ENCODE measurements around the gene MARK3. TPM values are rescaled to one million over a fixed set of nuclear protein-coding genes. Genes with fewer than 3 reads are reported as not detected.

The MARK3 gene
- total RNA-seq, 2 experiments from 2014 or later: 76.8 to 86.7 TPM

GRCh38 chr14:103386713-103387329, 1.6 kb downstream of the MARK3 start:
- H3K9me3 Mint-ChIP-seq (ENCODE audit: insufficient read depth): no peaks in the 10 kb centered on the region
- ATAC-seq (no peak), DNase-seq (no peak)
- ChIA-PET POLR2A (interaction anchor here (0.6 to 1.2 kb wide), 3 partner anchors 51 to 87 kb away, joined by 3 read pairs; partner anchors contain the start of gene EIF5), CTCF (interaction anchor here (1.0 kb wide), 1 partner anchor 13 kb away, joined by 3 read pairs; no protein-coding TSS in a partner anchor)
- H3K4me1 Mint-ChIP-seq (ENCODE audit: low read depth): peaks cover 41% of the 10 kb centered on the region
- H3K27ac Mint-ChIP-seq: peak overlapping the region; percentile 97
- peaks cover 4% of the 10 kb centered on the region for H3K27me3 Mint-ChIP-seq (ENCODE audit: low read depth)
- peaks cover 16% of the 10 kb centered on the region for H3K36me3 Mint-ChIP-seq (ENCODE audit: low read depth)
- H3K4me3 Mint-ChIP-seq: peak overlapping the region; percentile 98

GRCh38 chr14:103388664-103389063, 3.4 kb downstream of the MARK3 start:
- Mint-ChIP-seq H3K9me3 (ENCODE audit: insufficient read depth) (no peaks in the 10 kb centered on the region), H3K27me3 (ENCODE audit: low read depth) (no peaks in the 10 kb centered on the region), H3K4me1 (ENCODE audit: low read depth) (peaks cover 39% of the 10 kb centered on the region), H3K27ac (peak overlapping the region; percentile 68), H3K4me3 (peak overlapping the region; percentile 26), H3K36me3 (ENCODE audit: low read depth) (peaks cover 16% of the 10 kb centered on the region)
- ChIA-PET CTCF (interaction anchor here (0.9 kb wide), 1 partner anchor 8 kb away, joined by 4 read pairs; no protein-coding TSS in a partner anchor), POLR2A (no interaction called here)
- DNase-seq: no peak
- no peak for ATAC-seq

- peaks cover 49% of the 10 kb centered on the region for H3K4me1 Mint-ChIP-seq (ENCODE audit: low read depth)
- no peaks in the 10 kb centered on the region for H3K9me3 Mint-ChIP-seq (ENCODE audit: insufficient read depth)
- DNase-seq: no peak
- H3K36me3 Mint-ChIP-seq (ENCODE audit: low read depth): peaks cover 16% of the 10 kb centered on the region
- H3K27ac Mint-ChIP-seq: no peak overlapping the region
- ChIA-PET CTCF (interaction anchor here (0.7 to 5.3 kb wide), 21 partner anchors 8 to 357 kb away, joined by 3 to 55 read pairs (median 4); partner anchors contain the start of gene EIF5), POLR2A (interaction anchor here (0.6 to 2.1 kb wide), 3 partner anchors 11 to 56 kb away, joined by 3 to 11 read pairs (median 4); partner anchors contain the start of gene EIF5)
- H3K4me3 Mint-ChIP-seq: no peak overlapping the region
- ATAC-seq: no peak
- H3K27me3 Mint-ChIP-seq (ENCODE audit: low read depth): no peaks in the 10 kb centered on the region
Measured at GRCh38 chr14:103390605-103391004, 5.4 kb downstream of the MARK3 start.

GRCh38 chr14:103391048-103391447, 5.8 kb downstream of the MARK3 start:
- ChIA-PET POLR2A (interaction anchor here (0.6 to 2.1 kb wide), 3 partner anchors 9 to 57 kb away, joined by 4 to 11 read pairs (median 4); partner anchors contain the start of gene EIF5), CTCF (interaction anchor here (0.6 to 5.3 kb wide), 23 partner anchors 9 to 109 kb away, joined by 3 to 55 read pairs (median 4); partner anchors contain the start of gene EIF5)
- Mint-ChIP-seq H3K9me3 (ENCODE audit: insufficient read depth) (no peaks in the 10 kb centered on the region), H3K4me3 (no peak overlapping the region), H3K27me3 (ENCODE audit: low read depth) (no peaks in the 10 kb centered on the region), H3K27ac (no peak overlapping the region), H3K36me3 (ENCODE audit: low read depth) (peaks cover 13% of the 10 kb centered on the region), H3K4me1 (ENCODE audit: low read depth) (peaks cover 53% of the 10 kb centered on the region)
- peak; percentile 63 for ATAC-seq
- peak; percentile 74 for DNase-seq

GRCh38 chr14:103392106-103392505, 6.9 kb downstream of the MARK3 start:
- CTCF ChIA-PET: interaction anchor here (0.6 to 5.3 kb wide), 8 partner anchors 12 to 68 kb away, joined by 3 to 55 read pairs (median 6); no protein-coding TSS in a partner anchor
- DNase-seq: no peak

GRCh38 chr14:103392572-103392971, 7.4 kb downstream of the MARK3 start:
- peaks cover 9% of the 10 kb centered on the region for H3K36me3 Mint-ChIP-seq (ENCODE audit: low read depth)
- DNase-seq: no peak
- no peak overlapping the region for H3K27ac Mint-ChIP-seq
- H3K4me3 Mint-ChIP-seq: no peak overlapping the region
- ChIA-PET POLR2A (interaction anchor here (1.5 kb wide), 1 partner anchor 9 kb away, joined by 4 read pairs; no protein-coding TSS in a partner anchor), CTCF (interaction anchor here (0.6 to 5.3 kb wide), 12 partner anchors 12 to 126 kb away, joined by 3 to 55 read pairs (median 4); no protein-coding TSS in a partner anchor)
- H3K4me1 Mint-ChIP-seq (ENCODE audit: low read depth): peaks cover 55% of the 10 kb centered on the region
- H3K27me3 Mint-ChIP-seq (ENCODE audit: low read depth): no peaks in the 10 kb centered on the region
- no peak for ATAC-seq
- H3K9me3 Mint-ChIP-seq (ENCODE audit: insufficient read depth): no peaks in the 10 kb centered on the region

More at GRCh38 chr14:103392106-103392505, 6.9 kb downstream of the MARK3 start:
- POLR2A ChIA-PET: interaction anchor here (1.5 kb wide), 1 partner anchor 9 kb away, joined by 4 read pairs; no protein-coding TSS in a partner anchor
- no peaks in the 10 kb centered on the region for H3K27me3 Mint-ChIP-seq (ENCODE audit: low read depth)
- no peak overlapping the region for H3K4me3 Mint-ChIP-seq
- H3K36me3 Mint-ChIP-seq (ENCODE audit: low read depth): peaks cover 9% of the 10 kb centered on the region
- no peak for ATAC-seq
- H3K27ac Mint-ChIP-seq: no peak overlapping the region
- peaks cover 57% of the 10 kb centered on the region for H3K4me1 Mint-ChIP-seq (ENCODE audit: low read depth)
- no peaks in the 10 kb centered on the region for H3K9me3 Mint-ChIP-seq (ENCODE audit: insufficient read depth)

GRCh38 chr14:103393070-103393469, 7.9 kb downstream of the MARK3 start:
- H3K27me3 Mint-ChIP-seq (ENCODE audit: low read depth): no peaks in the 10 kb centered on the region
- ATAC-seq: no peak
- H3K9me3 Mint-ChIP-seq (ENCODE audit: insufficient read depth): no peaks in the 10 kb centered on the region
- ChIA-PET CTCF (interaction anchor here (0.6 to 5.3 kb wide), 13 partner anchors 11 to 126 kb away, joined by 3 to 55 read pairs (median 4); no protein-coding TSS in a partner anchor), POLR2A (interaction anchor here (0.7 to 1.5 kb wide), 2 partner anchors 8 to 237 kb away, joined by 3 to 4 read pairs; no protein-coding TSS in a partner anchor)
- H3K27ac Mint-ChIP-seq: no peak overlapping the region
- H3K36me3 Mint-ChIP-seq (ENCODE audit: low read depth): peaks cover 7% of the 10 kb centered on the region
- no peak overlapping the region for H3K4me3 Mint-ChIP-seq
- peaks cover 53% of the 10 kb centered on the region for H3K4me1 Mint-ChIP-seq (ENCODE audit: low read depth)
- no peak for DNase-seq

- H3K27me3 Mint-ChIP-seq (ENCODE audit: low read depth): no peaks in the 10 kb centered on the region
- ATAC-seq (peak; percentile 60), DNase-seq (no peak)
- H3K27ac Mint-ChIP-seq: peak overlapping the region; percentile 23
- H3K4me3 Mint-ChIP-seq: no peak overlapping the region
- POLR2A ChIA-PET: interaction anchor here (0.7 to 1.5 kb wide), 2 partner anchors 8 to 236 kb away, joined by 3 to 4 read pairs; no protein-coding TSS in a partner anchor
- H3K9me3 Mint-ChIP-seq (ENCODE audit: insufficient read depth): no peaks in the 10 kb centered on the region
- CTCF ChIA-PET: interaction anchor here (0.6 to 5.3 kb wide), 19 partner anchors 10 to 215 kb away, joined by 3 to 55 read pairs (median 3); partner anchors contain the start of gene EIF5
- H3K36me3 Mint-ChIP-seq (ENCODE audit: low read depth): peaks cover 6% of the 10 kb centered on the region
- H3K4me1 Mint-ChIP-seq (ENCODE audit: low read depth): peaks cover 53% of the 10 kb centered on the region
Measured at GRCh38 chr14:103393676-103394626, 8.7 kb downstream of the MARK3 start.

GRCh38 chr14:103395244-103395643, 10.0 kb downstream of the MARK3 start:
- Mint-ChIP-seq H3K4me3 (no peak overlapping the region), H3K36me3 (ENCODE audit: low read depth) (peaks cover 5% of the 10 kb centered on the region), H3K27ac (peak overlapping the region; percentile 27), H3K4me1 (ENCODE audit: low read depth) (peaks cover 57% of the 10 kb centered on the region), H3K27me3 (ENCODE audit: low read depth) (no peaks in the 10 kb centered on the region), H3K9me3 (ENCODE audit: insufficient read depth) (no peaks in the 10 kb centered on the region)
- ATAC-seq (peak; percentile 22), DNase-seq (no peak)
- CTCF ChIA-PET: interaction anchor here (1.1 kb wide), 1 partner anchor 61 kb away, joined by 3 read pairs; the partner anchor contains the start of gene EIF5
- POLR2A ChIA-PET: no interaction called here

GRCh38 chr14:103396463-103396862, 11.2 kb downstream of the MARK3 start:
- ChIA-PET CTCF (interaction anchor here (1.2 to 1.5 kb wide), 2 partner anchors 8 to 19 kb away, joined by 4 to 5 read pairs; no protein-coding TSS in a partner anchor), POLR2A (no interaction called here)
- Mint-ChIP-seq H3K36me3 (ENCODE audit: low read depth) (peaks cover 5% of the 10 kb centered on the region), H3K4me1 (ENCODE audit: low read depth) (peaks cover 60% of the 10 kb centered on the region), H3K27me3 (ENCODE audit: low read depth) (no peaks in the 10 kb centered on the region), H3K27ac (no peak overlapping the region), H3K4me3 (no peak overlapping the region), H3K9me3 (ENCODE audit: insufficient read depth) (no peaks in the 10 kb centered on the region)
- DNase-seq (no peak), ATAC-seq (no peak)

Measured in activated CD8-positive, alpha-beta T cell treated with anti-CD3 and anti-CD28 coated beads, Interleukin-2, amount 10 ng/mL, durations not matched to agents 7 days and 5 days (primary cell).